Measurements from ENCODE around the gene LILRA1.
"Not testable (repeated sequence)": the region's sequence is repeated elsewhere in the genome, so short reads cannot be mapped to it uniquely, and the experiment has no call there.

LILRA1 gene

DNA sequence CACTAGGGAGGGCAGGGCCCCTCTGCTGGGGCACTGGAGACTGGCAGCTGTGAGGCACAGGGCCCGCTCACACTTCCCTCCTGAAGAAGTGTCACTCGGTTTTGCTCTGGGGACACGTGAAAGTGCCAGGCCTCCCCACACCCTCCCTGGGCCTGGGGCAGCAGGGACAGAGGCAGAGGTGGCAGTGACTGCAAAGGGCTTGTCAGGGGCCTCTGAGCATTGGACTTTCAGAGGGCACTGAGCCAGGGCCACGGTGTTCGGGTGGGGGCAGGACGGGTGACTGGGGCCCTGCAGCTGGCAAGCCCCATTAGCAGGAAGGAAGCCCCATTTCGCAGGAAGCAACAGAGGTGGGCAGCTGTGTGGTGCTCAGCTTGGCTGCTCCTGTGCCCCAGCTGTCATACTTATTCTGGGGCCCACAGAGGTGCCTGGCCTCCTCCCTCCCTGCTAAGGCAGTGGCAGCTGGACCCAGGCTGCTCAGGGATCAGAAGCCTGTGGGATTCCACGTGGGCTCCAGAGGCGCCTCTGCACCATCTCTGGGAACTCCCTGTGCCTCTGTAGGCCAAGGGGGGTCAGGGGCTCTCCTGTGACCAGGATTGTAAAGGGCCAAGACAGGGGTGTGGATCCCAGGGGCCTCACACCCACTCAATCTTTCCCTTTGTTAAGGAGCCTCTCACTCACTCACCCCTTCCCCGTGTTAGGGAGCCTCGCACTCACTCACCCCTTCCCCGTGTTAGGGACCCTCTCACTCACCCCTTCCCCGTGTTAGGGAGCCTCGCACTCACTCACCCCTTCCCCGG, 31.7 kb downstream of the LILRA1 start:
- not testable (repeated sequence) for DNase-seq (ENCODE audit: low spot score)

DNA sequence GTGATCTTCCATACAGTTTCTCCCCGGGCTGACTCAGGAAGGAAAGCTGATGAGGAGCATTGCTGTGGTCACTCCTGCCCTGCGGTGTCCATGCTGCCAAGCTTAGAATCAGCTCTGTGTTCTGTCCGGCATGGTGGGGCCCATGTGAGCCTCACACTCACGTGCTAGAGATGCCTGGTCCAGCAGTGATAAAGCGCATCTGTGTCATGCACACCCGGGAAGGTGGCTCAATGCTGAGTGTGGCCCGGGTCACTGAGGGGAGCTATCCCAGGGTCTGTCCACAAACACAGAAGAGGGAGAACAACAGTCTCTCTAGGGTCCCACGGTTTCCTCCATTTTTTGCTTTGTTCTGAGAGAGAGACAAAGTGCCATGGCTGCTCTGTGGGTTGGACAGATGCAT, 33.3 kb downstream of the LILRA1 start:
- no peak for DNase-seq (ENCODE audit: low spot score)

GRCh38 chr19:54627912-54628311, 34.5 kb downstream of the LILRA1 start:
- not testable (repeated sequence) for DNase-seq (ENCODE audit: low spot score)

DNA sequence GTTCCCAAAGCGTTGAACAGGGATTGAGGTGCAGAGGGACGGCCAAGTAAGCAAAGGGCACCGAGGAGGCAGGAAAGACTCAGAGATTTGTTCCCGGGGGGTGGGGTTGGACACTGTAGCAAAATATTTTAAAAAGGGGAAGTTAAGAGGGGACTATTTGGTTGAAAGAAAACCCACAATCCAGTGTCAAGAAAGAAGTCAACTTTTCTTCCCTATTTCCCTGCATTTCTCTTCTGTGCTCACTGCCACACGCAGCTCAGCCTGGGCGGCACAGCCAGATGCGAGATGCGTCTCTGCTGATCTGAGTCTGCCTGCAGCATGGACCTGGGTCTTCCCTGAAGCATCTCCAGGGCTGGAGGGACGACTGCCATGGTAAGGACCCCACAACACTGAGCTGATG, 36.8 kb downstream of the LILRA1 start, which contains the start of gene LILRB1:
Gene LILRB1, plus strand, starts transcription at position 223 of the 400 bp plus-strand sequence. CDS start 590 bp downstream, outside the sequence.
- DNase-seq (ENCODE audit: low spot score): not testable (repeated sequence)

DNA sequence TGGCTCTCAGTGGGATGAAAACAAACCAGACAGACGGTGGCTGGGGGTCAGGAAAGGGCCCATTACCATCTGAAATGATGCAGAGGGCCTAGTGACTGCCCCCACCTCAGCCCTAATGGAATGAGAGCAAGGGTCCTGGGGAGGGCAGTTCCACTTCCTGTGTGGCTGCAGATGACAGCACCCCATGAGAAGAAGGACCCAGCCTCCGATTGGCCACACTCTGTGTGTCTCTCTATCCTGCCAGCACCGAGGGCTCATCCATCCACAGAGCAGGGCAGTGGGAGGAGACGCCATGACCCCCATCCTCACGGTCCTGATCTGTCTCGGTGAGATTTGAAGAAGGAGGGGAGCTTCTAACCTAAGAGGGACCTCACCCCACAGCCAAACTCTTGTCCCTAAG, 37.4 kb downstream of the LILRA1 start:
- no peak for DNase-seq (ENCODE audit: low spot score)

DNA sequence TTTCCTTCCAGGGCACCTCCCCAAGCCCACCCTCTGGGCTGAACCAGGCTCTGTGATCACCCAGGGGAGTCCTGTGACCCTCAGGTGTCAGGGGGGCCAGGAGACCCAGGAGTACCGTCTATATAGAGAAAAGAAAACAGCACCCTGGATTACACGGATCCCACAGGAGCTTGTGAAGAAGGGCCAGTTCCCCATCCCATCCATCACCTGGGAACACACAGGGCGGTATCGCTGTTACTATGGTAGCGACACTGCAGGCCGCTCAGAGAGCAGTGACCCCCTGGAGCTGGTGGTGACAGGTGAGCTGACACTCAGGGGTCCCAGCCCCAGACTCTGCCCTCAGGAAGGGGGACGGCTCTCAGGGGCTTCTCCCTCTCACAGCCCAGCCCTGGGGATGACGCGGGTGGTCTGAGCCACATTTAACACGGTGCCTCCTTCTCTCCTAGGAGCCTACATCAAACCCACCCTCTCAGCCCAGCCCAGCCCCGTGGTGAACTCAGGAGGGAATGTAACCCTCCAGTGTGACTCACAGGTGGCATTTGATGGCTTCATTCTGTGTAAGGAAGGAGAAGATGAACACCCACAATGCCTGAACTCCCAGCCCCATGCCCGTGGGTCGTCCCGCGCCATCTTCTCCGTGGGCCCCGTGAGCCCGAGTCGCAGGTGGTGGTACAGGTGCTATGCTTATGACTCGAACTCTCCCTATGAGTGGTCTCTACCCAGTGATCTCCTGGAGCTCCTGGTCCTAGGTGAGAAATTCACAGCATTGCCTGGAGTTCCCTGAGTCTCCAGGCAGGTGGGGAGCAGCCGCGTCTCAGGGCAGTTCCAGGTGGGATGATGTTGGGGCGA, 38.3 kb downstream of the LILRA1 start:
- not testable (repeated sequence) for DNase-seq (ENCODE audit: low spot score)

DNA sequence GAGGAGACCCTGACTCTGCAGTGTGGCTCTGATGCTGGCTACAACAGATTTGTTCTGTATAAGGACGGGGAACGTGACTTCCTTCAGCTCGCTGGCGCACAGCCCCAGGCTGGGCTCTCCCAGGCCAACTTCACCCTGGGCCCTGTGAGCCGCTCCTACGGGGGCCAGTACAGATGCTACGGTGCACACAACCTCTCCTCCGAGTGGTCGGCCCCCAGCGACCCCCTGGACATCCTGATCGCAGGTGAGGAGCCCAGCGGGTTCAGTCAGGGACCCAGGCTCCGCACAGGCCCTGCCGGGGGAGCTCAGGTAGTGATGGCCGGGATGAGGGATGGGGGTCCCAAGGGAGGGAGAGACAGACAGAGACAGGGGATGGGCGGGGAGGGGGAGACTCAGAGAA, 39.1 kb downstream of the LILRA1 start:
- not testable (repeated sequence) for DNase-seq (ENCODE audit: low spot score)

DNA sequence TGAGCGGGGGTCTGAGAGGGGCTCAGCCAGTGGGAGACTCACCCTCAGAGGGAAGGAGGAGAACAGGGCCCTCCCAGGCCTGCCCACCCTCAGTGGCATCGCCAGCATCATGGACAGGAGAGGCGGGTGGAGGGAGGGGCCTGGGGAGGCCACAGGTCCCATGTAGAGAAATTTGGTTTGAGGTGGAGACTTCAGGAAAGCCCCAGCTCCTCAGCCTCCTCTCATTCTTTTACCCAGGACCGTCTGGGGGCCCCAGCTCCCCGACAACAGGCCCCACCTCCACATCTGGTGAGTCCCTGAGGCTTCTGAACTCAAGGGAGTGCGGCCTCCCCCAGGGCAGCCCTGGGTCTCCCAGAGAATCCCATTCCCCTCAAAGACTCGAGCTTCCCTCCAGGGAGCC, 40.0 kb downstream of the LILRA1 start:
- no peak for DNase-seq (ENCODE audit: low spot score)

DNA sequence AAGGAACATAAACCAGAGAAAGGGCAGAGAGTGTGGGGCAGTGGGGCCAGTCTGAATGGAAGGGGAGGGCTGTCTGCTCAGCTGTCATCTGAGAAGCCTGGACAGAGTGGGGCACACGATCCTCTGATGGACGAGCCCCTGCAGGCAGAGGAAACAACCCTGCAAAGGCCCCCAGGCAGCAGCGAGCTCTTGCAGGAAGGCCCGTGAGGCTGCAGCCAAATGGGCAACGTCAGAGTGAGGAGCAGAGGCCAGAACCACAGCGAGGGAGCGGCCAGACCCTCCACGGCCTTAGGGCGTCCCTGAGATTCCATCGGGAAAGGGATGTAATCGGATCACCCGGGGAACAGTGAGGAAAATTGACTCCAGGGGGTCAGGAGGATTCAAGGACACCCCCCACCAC, 42.6 kb downstream of the LILRA1 start:
- DNase-seq (ENCODE audit: low spot score): not testable (repeated sequence)

DNA sequence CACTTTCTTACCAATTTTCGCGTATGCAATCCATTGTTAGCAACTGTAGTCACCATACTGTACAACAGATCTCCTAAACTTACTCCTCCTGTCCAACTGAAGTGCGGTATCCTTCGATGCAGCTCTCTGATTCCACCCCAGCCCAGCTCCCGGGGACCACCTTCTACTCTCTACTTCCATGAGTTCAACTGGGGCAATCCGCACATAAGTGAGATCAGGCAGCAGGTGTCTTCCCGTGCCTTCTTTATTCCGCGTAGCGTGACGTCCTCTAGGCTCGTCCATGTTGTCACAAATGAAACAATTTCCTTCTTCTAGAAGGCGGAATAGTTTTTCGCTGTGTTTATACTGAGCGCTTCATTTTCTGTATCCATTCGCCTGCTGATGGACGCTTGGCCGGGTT, 45.3 kb downstream of the LILRA1 start:
- DNase-seq (ENCODE audit: low spot score): no peak

- DNase-seq (ENCODE audit: low spot score): not testable (repeated sequence)
Observed at GRCh38 chr19:54642953-54643352, 49.5 kb downstream of the LILRA1 start.

DNA sequence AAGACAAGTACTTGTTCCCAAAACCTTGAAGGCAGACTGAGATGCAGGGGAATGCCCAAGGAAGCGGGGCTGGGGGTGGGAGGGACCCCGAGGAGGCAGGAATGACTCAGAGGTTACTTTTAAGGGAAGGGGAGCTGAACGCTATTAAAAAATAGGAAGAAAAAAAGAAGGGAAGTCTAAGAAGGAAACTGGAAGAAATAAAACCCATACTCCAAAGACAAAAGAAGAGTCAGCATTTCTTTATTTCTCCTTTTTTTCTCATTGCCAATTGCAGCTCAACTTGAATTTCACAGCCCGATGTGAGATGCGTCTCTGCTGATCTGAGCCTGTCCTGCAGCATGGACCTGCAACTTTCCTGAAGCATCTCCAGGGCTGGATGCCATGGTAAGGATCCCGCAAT, 50.2 kb downstream of the LILRA1 start:
- DNase-seq (ENCODE audit: low spot score): not testable (repeated sequence)

DNA sequence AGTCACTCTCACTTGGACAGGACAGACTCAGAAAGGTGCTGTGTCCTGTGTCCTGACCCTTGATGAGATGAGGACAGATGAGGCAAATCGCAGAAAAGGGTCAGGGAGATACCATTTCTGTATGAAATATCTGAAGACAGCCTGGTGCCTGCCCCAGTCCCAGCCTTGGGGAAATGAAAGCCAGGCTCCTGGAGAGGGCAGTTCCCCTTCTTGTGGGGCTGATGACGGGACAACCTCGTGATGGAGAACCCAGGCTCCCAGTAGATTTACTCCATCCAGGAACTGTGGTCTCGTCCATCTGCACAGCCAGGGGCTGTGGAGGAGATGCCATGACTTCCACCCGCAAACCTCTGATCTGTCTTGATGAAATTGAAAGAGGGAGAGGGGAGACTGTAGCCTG, 50.6 kb downstream of the LILRA1 start:
- DNase-seq (ENCODE audit: low spot score): peak; percentile 46

DNA sequence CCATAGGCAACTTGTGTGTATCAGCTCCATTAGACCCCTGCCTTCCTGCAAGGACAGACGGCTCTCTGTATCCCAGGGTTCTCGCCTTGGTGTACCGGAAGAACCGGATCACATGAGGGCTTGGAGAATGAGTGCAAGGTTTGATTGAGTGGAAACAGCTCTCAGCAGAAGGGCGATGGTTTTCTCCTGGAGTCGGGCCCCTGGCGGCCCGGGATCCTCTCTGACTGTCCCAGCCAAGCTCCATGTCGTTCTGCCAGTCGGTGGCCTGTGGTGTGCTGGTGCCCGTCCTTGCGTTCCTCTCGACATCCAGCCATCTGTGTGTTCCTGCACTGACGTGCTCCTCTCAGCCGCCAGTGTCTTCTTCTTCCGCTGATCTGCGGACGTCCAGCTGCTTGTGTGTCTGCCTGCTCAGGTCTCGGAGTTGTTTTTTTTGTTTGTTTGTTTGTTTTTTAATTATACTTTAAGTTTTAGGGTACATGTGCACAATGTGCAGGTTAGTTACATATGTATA, 53.0 kb downstream of the LILRA1 start:
- DNase-seq (ENCODE audit: low spot score): no peak

DNA sequence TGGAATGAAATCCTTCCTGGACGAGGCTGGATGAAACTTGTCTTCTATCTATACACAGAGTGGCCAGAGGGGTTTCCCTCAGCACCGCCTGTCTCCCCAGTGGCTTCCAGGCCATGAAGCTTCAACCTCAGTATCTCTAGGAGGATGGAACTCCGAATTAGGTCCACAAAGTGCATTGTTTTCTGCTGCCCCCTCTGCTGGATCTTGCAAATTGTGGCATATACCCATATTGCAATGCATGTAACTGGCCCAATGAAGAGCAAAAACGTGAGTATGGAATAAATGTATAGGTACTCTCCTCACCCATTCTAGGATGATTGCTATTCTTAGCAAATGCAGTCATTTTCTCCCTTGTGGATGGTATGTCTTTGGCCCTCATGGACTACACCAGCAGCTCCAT, 54.7 kb downstream of the LILRA1 start:
- no peak for DNase-seq (ENCODE audit: low spot score)

- no peak for DNase-seq (ENCODE audit: low spot score)
Observed at GRCh38 chr19:54650108-54650655, 56.8 kb downstream of the LILRA1 start.
